Uterus (tissue), 4 donors: ENCODE results near the gene EVPLL. TPM values are rescaled to one million over a fixed set of nuclear protein-coding genes. Genes with fewer than 3 reads are reported as not detected.
"Not testable (repeated sequence)": the region's sequence is repeated elsewhere in the genome, so short reads cannot be mapped to it uniquely, and the experiment has no call there.

Experiments
- DNase-seq, 2 donors: peaks; one replicate each; pipeline ENCODE4 v3.0.0-alpha.2; 2019 to 2020
- H3K27ac ChIP-seq, 2 donors: fragments of 200-600 bp; sonication (generic); 1 replicate in 1 of 2; 2 replicates in 1 of 2; pipeline ENCODE4 v1.5.1; 2016 to 2018
- H3K27me3 ChIP-seq, 2 donors: fragments of 200-600 bp; sonication (generic); one replicate each; pipeline ENCODE4 v1.5.1; 2018 to 2019; ENCODE audit warnings: control low read depth in 1 of 2
- H3K36me3 ChIP-seq, 2 donors: fragments of 200-600 bp; sonication (generic); one replicate each; pipeline ENCODE4 v1.5.1; 2019; ENCODE audit warnings: control low read depth in 1 of 2
- H3K4me1 ChIP-seq, 2 donors: fragments of 200-600 bp; sonication (generic); one replicate each; pipeline ENCODE4 v1.5.1; 2018 to 2019; ENCODE audit warnings: control low read depth in 1 of 2
- H3K4me3 ChIP-seq, 2 donors: fragments of 200-600 bp; sonication (generic); 1 replicate in 1 of 2; 2 replicates in 1 of 2; pipeline ENCODE4 v1.5.1; 2018 to 2019; ENCODE audit warnings: mild to moderate bottlenecking in 1 of 2
- H3K9me3 ChIP-seq, 2 donors: fragments of 200-600 bp; sonication (generic); one replicate each; pipeline ENCODE4 v1.5.1; 2019; ENCODE audit warnings: control low read depth in 1 of 2
- intact Hi-C: fragments of 100-400 bp; cut with DNase I; formaldehyde crosslinking; loops from one replicate; pipeline ENCODE4 v1.15.1; 2023; ENCODE audit warnings: low total_unique reads
- microRNA-seq: library from miRNA; unstranded; fragments of <30 nt; microRNA quantifications from one replicate; pipeline ENCODE4, GENCODE V29; 2016; ENCODE audit warnings: borderline microRNAs expressed, borderline replicate concordance
- small RNA-seq: library from RNA; depleted of rRNA; stranded (forward); fragments of <200 nt; gene quantifications from one replicate; pipeline ENCODE3, GENCODE V24; 2016
- total RNA-seq, 4 donors: library from RNA; depleted of rRNA in 3 of 4; stranded (reverse); fragments of >200 nt in 3 of 4; gene quantifications; one replicate each; pipeline versions ENCODE4 v1.1.0 to v1.2.4, GENCODE V29; 2014 to 2023
- donor health status: DM: yes; HTN: yes; CAD: no.

EVPLL gene
- total RNA-seq, 4 donors from 2014 or later, result not detected

GRCh38 chr17:18411377-18411864 lies 33.8 kb downstream of the EVPLL start:
- Histone ChIP-seq H3K27ac (peak overlapping the region; percentile 89 to 97), H3K4me3 (peak overlapping the region; percentile 36 to 65)
- H3K4me1 ChIP-seq, H3K9me3 ChIP-seq, H3K36me3 ChIP-seq, H3K27me3 ChIP-seq, intact Hi-C loops: not testable (repeated sequence)
- DNase-seq, result peak; percentile 48 to 57

GRCh38 chr17:18412001-18412538 lies 34.5 kb downstream of the EVPLL start:
- H3K4me1 ChIP-seq, H3K9me3 ChIP-seq, H3K36me3 ChIP-seq, DNase-seq, intact Hi-C loops, H3K27me3 ChIP-seq: not testable (repeated sequence)
- H3K27ac ChIP-seq, result peak overlapping the region; percentile 89 to 97
- peak overlapping the region in 1 of 2 donors; percentile 65 for H3K4me3 ChIP-seq

- H3K4me1 ChIP-seq, H3K27me3 ChIP-seq, H3K9me3 ChIP-seq, H3K4me3 ChIP-seq, DNase-seq, H3K27ac ChIP-seq, H3K36me3 ChIP-seq, intact Hi-C loops: not testable (repeated sequence)
Observed at GRCh38 chr17:18421521-18421920, 43.9 kb downstream of the EVPLL start.

- not testable (repeated sequence) for DNase-seq
Observed at GRCh38 chr17:18422464-18422863, 44.9 kb downstream of the EVPLL start.

GRCh38 chr17:18423015-18423414 lies 45.4 kb downstream of the EVPLL start:
- intact Hi-C loops, H3K27me3 ChIP-seq, H3K9me3 ChIP-seq, H3K27ac ChIP-seq, H3K4me1 ChIP-seq, DNase-seq, H3K36me3 ChIP-seq, H3K4me3 ChIP-seq: not testable (repeated sequence)

More at GRCh38 chr17:18422464-18422863, 44.9 kb downstream of the EVPLL start:
- H3K27me3 ChIP-seq, H3K36me3 ChIP-seq, H3K4me3 ChIP-seq, H3K9me3 ChIP-seq, H3K4me1 ChIP-seq, H3K27ac ChIP-seq, intact Hi-C loops: not testable (repeated sequence)

- H3K27me3 ChIP-seq, H3K27ac ChIP-seq, H3K4me1 ChIP-seq, H3K4me3 ChIP-seq, H3K9me3 ChIP-seq, H3K36me3 ChIP-seq, DNase-seq, intact Hi-C loops: not testable (repeated sequence)
Observed at GRCh38 chr17:18425593-18425992, 48.0 kb downstream of the EVPLL start.

GRCh38 chr17:18426639-18427038 lies 49.1 kb downstream of the EVPLL start:
- H3K27me3 ChIP-seq, DNase-seq, H3K4me3 ChIP-seq, intact Hi-C loops, H3K9me3 ChIP-seq, H3K4me1 ChIP-seq, H3K27ac ChIP-seq, H3K36me3 ChIP-seq: not testable (repeated sequence)

- H3K27ac ChIP-seq, intact Hi-C loops, DNase-seq, H3K36me3 ChIP-seq, H3K4me3 ChIP-seq, H3K9me3 ChIP-seq, H3K27me3 ChIP-seq, H3K4me1 ChIP-seq: not testable (repeated sequence)
Observed at GRCh38 chr17:18432206-18432605, 54.6 kb downstream of the EVPLL start.

Small RNA genes within 50 kb of the gene (microRNA-seq; reads per million reads assigned to microRNA genes)
- gene MIR6778, result not detected

Small RNA genes within 50 kb of the gene (small RNA-seq; reads per million reads assigned to genes)
- gene AL353997.5, result not detected
- gene YWHAEP2, result not detected

Other genes with a start within 250 kb of the EVPLL start
- gene ALKBH5, start 193.9 kb upstream of the EVPLL start, total RNA-seq, result 100 to 1,000 TPM in 2 of 4 donors, 10 to 100 TPM in 2; 66.5 to 136 (median 98.5) TPM
- 10 to 100 TPM in 3 of 4 donors, 1 to 10 TPM in 1; 7.6 to 72.0 (median 23.1) TPM for gene LLGL1, start 152.1 kb upstream of the EVPLL start, total RNA-seq
- gene FLII, start 119.0 kb upstream of the EVPLL start, total RNA-seq, result 100 to 1,000 TPM in 3 of 4 donors, 10 to 100 TPM in 1; 93.0 to 307 (median 144) TPM
- 10 to 100 TPM; 12.8 to 34.5 (median 18.1) TPM for gene MIEF2, start 117.1 kb upstream of the EVPLL start, total RNA-seq
- 10 to 100 TPM; 28.9 to 89.7 (median 63.4) TPM for gene TOP3A, start 62.8 kb upstream of the EVPLL start, total RNA-seq
- gene SMCR8, start 62.5 kb upstream of the EVPLL start, total RNA-seq, result 10 to 100 TPM in 2 of 4 donors, 1 to 10 TPM in 2; 3.6 to 16.2 (median 10.1) TPM
- gene SHMT1, start 14.2 kb upstream of the EVPLL start, total RNA-seq, result 10 to 100 TPM; 10.9 to 35.9 (median 31.5) TPM
- not detected for gene LGALS9C, start 99.0 kb downstream of the EVPLL start, total RNA-seq